Measurements from ENCODE around the gene GALNT7. TPM values are rescaled to one million over a fixed set of nuclear protein-coding genes. Genes with fewer than 3 reads are reported as not detected.

The GALNT7 gene
- total RNA-seq, 1 experiment from 2014 or later = 13.8 TPM

- Histone ChIP-seq H3F3A (ENCODE audit: low read length, unreplicated experiment) (no peaks in the 10 kb centered on the region), H3K36me3 (ENCODE audit: low read depth, low read length) (no peaks in the 10 kb centered on the region), H3K9me2 (replicated peaks; ENCODE audit: low read length) (no peaks in the 10 kb centered on the region), H3K9me3 (ENCODE audit: low read length) (no peaks in the 10 kb centered on the region), H3K9ac (ENCODE audit: low read length) (no peak overlapping the region), H3K27me3 (ENCODE audit: low read length) (no peaks in the 10 kb centered on the region), H2AFZ (ENCODE audit: low read length) (no peak overlapping the region), H3K4me2 (ENCODE audit: low read length) (no peak overlapping the region), H3K4me3 (ENCODE audit: low read length) (no peak overlapping the region), H3K4me1 (ENCODE audit: insufficient read depth, low read length) (no peaks in the 10 kb centered on the region), H3K79me2 (ENCODE audit: low read length) (no peaks in the 10 kb centered on the region), H3K27ac (ENCODE audit: low read length) (no peak overlapping the region), H4K20me1 (ENCODE audit: low read length) (no peaks in the 10 kb centered on the region)
- DNase-seq (peak; percentile 9), ATAC-seq (0 out of 2 replicates have a peak, but pooled peaks have one; percentile 29)
- POLR2A ChIA-PET (ENCODE audit: unreplicated experiment) = interaction anchor here (0.6 kb wide), 1 partner anchor 51 kb away, joined by 3 read pairs; no protein-coding TSS in a partner anchor
- TF ChIP-seq, protein P1, sequence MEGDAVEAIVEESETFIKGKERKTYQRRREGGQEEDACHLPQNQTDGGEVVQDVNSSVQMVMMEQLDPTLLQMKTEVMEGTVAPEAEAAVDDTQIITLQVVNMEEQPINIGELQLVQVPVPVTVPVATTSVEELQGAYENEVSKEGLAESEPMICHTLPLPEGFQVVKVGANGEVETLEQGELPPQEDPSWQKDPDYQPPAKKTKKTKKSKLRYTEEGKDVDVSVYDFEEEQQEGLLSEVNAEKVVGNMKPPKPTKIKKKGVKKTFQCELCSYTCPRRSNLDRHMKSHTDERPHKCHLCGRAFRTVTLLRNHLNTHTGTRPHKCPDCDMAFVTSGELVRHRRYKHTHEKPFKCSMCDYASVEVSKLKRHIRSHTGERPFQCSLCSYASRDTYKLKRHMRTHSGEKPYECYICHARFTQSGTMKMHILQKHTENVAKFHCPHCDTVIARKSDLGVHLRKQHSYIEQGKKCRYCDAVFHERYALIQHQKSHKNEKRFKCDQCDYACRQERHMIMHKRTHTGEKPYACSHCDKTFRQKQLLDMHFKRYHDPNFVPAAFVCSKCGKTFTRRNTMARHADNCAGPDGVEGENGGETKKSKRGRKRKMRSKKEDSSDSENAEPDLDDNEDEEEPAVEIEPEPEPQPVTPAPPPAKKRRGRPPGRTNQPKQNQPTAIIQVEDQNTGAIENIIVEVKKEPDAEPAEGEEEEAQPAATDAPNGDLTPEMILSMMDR (conservative IDR thresholded peaks at IDR 0.05; ENCODE audit: low read depth, low read length) = no peak
- TF ChIP-seq EZH2 (IDR thresholded peaks at IDR 0.05; ENCODE audit: low read length, unreplicated experiment) (no peak), EZH2phosphoT487 (IDR thresholded peaks at IDR 0.05; ENCODE audit: borderline replicate concordance, low read length) (no peak)
- BruUV-seq (replicated peaks) = no TSS peak
- CTCF ChIA-PET = no interaction called here
- intact Hi-C loops (cut with micrococcal nuclease) = no loop called here
These were observed 47.5 kb upstream of the GALNT7 start for GRCh38 chr4:173121076-173121561.

GRCh38 chr4:173124209-173124865 lies 44.3 kb upstream of the GALNT7 start:
- no peaks in the 10 kb centered on the region for H3K9me2 ChIP-seq (replicated peaks; ENCODE audit: low read length)
- ChIA-PET POLR2A (ENCODE audit: unreplicated experiment) (no interaction called here), CTCF (no interaction called here)
- H3K27me3 ChIP-seq (ENCODE audit: low read length) = no peaks in the 10 kb centered on the region
- no peak overlapping the region for H3K9ac ChIP-seq (ENCODE audit: low read length)
- H3F3A ChIP-seq (ENCODE audit: low read length, unreplicated experiment) = no peaks in the 10 kb centered on the region
- intact Hi-C loops (cut with micrococcal nuclease) = no loop called here
- H3K4me3 ChIP-seq (ENCODE audit: low read length) = no peak overlapping the region
- ATAC-seq (no peak), DNase-seq (no peak)
- H3K9me3 ChIP-seq (ENCODE audit: low read length) = no peaks in the 10 kb centered on the region
- no TSS peak for BruUV-seq (replicated peaks)
- H4K20me1 ChIP-seq (ENCODE audit: low read length) = no peaks in the 10 kb centered on the region
- no peak overlapping the region for H3K27ac ChIP-seq (ENCODE audit: low read length)
- no peak for TF ChIP-seq EZH2phosphoT487 (IDR thresholded peaks at IDR 0.05; ENCODE audit: borderline replicate concordance, low read length)
- no peak for TF ChIP-seq EZH2 (IDR thresholded peaks at IDR 0.05; ENCODE audit: low read length, unreplicated experiment)
- TF ChIP-seq, protein P1 (conservative IDR thresholded peaks at IDR 0.05; ENCODE audit: low read depth, low read length) = no peak
- no peaks in the 10 kb centered on the region for H3K36me3 ChIP-seq (ENCODE audit: low read depth, low read length)
- H3K79me2 ChIP-seq (ENCODE audit: low read length) = no peaks in the 10 kb centered on the region
- no peak overlapping the region for H3K4me2 ChIP-seq (ENCODE audit: low read length)
- no peaks in the 10 kb centered on the region for H3K4me1 ChIP-seq (ENCODE audit: insufficient read depth, low read length)
- H2AFZ ChIP-seq (ENCODE audit: low read length) = no peak overlapping the region

DNA sequence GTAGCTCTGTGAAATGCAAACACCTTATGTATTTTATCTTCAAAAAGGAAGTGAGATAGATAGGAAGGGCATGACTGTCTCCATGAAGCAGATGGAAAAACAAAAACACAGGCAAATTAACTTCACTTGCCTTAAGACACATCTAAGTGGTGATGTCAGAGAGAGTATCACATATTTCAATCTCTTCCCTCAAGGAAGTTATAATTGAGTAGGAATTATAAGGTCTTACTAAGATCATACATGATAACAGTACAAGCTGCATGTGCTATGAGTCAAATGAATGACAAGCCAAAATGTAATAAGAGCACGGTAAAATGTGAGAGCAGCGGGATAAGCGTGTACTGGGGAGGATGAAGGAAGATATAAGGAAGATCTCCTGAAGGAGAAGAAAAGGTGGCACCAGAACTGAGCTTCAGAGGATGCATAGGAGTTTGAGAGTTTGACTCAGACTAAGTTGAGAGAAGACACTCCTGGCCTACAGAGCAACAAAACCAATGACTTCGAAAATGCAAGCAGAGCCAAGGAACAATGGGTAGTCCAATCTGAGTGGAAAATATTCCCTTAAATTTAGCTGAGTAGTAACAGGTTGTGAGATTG lies 43.3 kb upstream of the GALNT7 start:
- CTCF ChIA-PET = interaction anchor here (0.7 kb wide), 1 partner anchor 177 kb away, joined by 10 read pairs; no protein-coding TSS in a partner anchor
- H3K4me2 ChIP-seq (ENCODE audit: low read length) = no peak overlapping the region
- ATAC-seq (no peak), DNase-seq (no peak)
- no peaks in the 10 kb centered on the region for H3K36me3 ChIP-seq (ENCODE audit: low read depth, low read length)
- no peaks in the 10 kb centered on the region for H3F3A ChIP-seq (ENCODE audit: low read length, unreplicated experiment)
- no peaks in the 10 kb centered on the region for H3K79me2 ChIP-seq (ENCODE audit: low read length)
- POLR2A ChIA-PET (ENCODE audit: unreplicated experiment) = no interaction called here
- H4K20me1 ChIP-seq (ENCODE audit: low read length) = no peaks in the 10 kb centered on the region
- no peak overlapping the region for H3K9ac ChIP-seq (ENCODE audit: low read length)
- no peaks in the 10 kb centered on the region for H3K27me3 ChIP-seq (ENCODE audit: low read length)
- intact Hi-C loops (cut with micrococcal nuclease) = no loop called here
- no peaks in the 10 kb centered on the region for H3K9me3 ChIP-seq (ENCODE audit: low read length)
- H2AFZ ChIP-seq (ENCODE audit: low read length) = no peak overlapping the region
- no peaks in the 10 kb centered on the region for H3K9me2 ChIP-seq (replicated peaks; ENCODE audit: low read length)
- no peak overlapping the region for H3K4me3 ChIP-seq (ENCODE audit: low read length)
- no TSS peak for BruUV-seq (replicated peaks)
- H3K4me1 ChIP-seq (ENCODE audit: insufficient read depth, low read length) = no peaks in the 10 kb centered on the region
- no peak overlapping the region for H3K27ac ChIP-seq (ENCODE audit: low read length)
- TF ChIP-seq EZH2phosphoT487 (IDR thresholded peaks at IDR 0.05; ENCODE audit: borderline replicate concordance, low read length) (no peak), EZH2 (IDR thresholded peaks at IDR 0.05; ENCODE audit: low read length, unreplicated experiment) (no peak)
- TF ChIP-seq, protein P1 (conservative IDR thresholded peaks at IDR 0.05; ENCODE audit: low read depth, low read length) = no peak

All from PC-3 (cell line).